ENCODE data around the gene HCST. TPM values are rescaled to one million over a fixed set of nuclear protein-coding genes. Genes with fewer than 3 reads are reported as not detected.
A peak's percentile ranks its signal among the peaks of the same experiment; 100 is the strongest.

HCST gene
- total and polyA plus RNA-seq, 2 of the 13 experiments (the other 11 are each of a cell fraction or from before 2014, with no cell fraction given): 0.24 to 1.2 TPM

- TF ChIP-seq PRDM15 (CRISPR knock-in tag; IDR thresholded peaks at IDR 0.05): peak; percentile 74; the same call in 1 of the 2 replicates
- TF ChIP-seq DZIP1 (CRISPR knock-in tag; IDR thresholded peaks at IDR 0.05): peak; percentile 56; the same call in 1 of the 2 replicates
- no peak for TF ChIP-seq SIN3B (IDR thresholded peaks at IDR 0.05; ENCODE audit: low read length)
- 0 out of 2 replicates have a peak, but pooled peaks have one; percentile 57 for TF ChIP-seq EEA1 (CRISPR knock-in tag; IDR thresholded peaks at IDR 0.05; ENCODE audit: borderline replicate concordance)
- no peak for TF ChIP-seq SETDB1 (CRISPR knock-in tag; IDR thresholded peaks at IDR 0.05; ENCODE audit: borderline replicate concordance)
- TF ChIP-seq RERE (CRISPR knock-in tag; IDR thresholded peaks at IDR 0.05; ENCODE audit: low read depth): 0 out of 2 replicates have a peak, but pooled peaks have one; percentile 26
- TF ChIP-seq ZNF281 (CRISPR knock-in tag; IDR thresholded peaks at IDR 0.05; ENCODE audit: borderline replicate concordance): no peak
- TF ChIP-seq U2AF1 (optimal IDR thresholded peaks at IDR 0.05; ENCODE audit: low read depth, low read length): no peak
- peak; percentile 79 for TF ChIP-seq E2F1 (CRISPR knock-in tag; IDR thresholded peaks at IDR 0.05)
- TF ChIP-seq HNRNPL (IDR thresholded peaks at IDR 0.05; ENCODE audit: low read depth, low read length): no peak
- peak; percentile 96 for TF ChIP-seq SATB2 (CRISPR knock-in tag; IDR thresholded peaks at IDR 0.05)
- TF ChIP-seq MAFK (conservative IDR thresholded peaks at IDR 0.05 in 1 of 2, IDR thresholded peaks at IDR 0.05 in 1 of 2; ENCODE audit: low read length in 2 of 2): no peak
These were observed 22.5 kb upstream of the HCST start (continued) for GRCh38 chr19:35879770-35880317.
